NCI-H82 treated with DMSO at 0.1 percent for 48 hours (cell line): ENCODE results near the gene ENHO.
"Not testable (repeated sequence)": the region's sequence is repeated elsewhere in the genome, so short reads cannot be mapped to it uniquely, and the experiment has no call there.

ENCODE experiments used
- DNase-seq: peaks from one replicate; lab custom pipeline; 2025; ENCODE audit not compliant: unreplicated experiment; lab: John Stamatoyannopoulos, UW

Gene ENHO

GRCh38 chr9:34482746-34483145, 40.0 kb downstream of the ENHO start:
- DNase-seq = not testable (repeated sequence)

GRCh38 chr9:34481620-34482019, 41.2 kb downstream of the ENHO start:
- DNase-seq = not testable (repeated sequence)

GRCh38 chr9:34479431-34479866, 43.3 kb downstream of the ENHO start:
- no peak for DNase-seq

- no peak for DNase-seq
These were observed 45.2 kb downstream of the ENHO start for GRCh38 chr9:34477541-34477940.

- DNase-seq = no peak
These were observed 47.7 kb downstream of the ENHO start for GRCh38 chr9:34475097-34475496.
